GM19463 (cell line): ENCODE measurements around the gene WNK1.

ENCODE experiments used
- ATAC-seq: cut with Tn5 transposase; IDR thresholded peaks from one replicate; pipeline ENCODE4 v1.9.1; 2021; ENCODE audit warnings: mild to moderate bottlenecking, moderate library complexity; ENCODE audit not compliant: unreplicated experiment

WNK1 gene

GRCh38 chr12:938810-939209 lies 186.4 kb downstream of the WNK1 start:
- ATAC-seq = no peak

GRCh38 chr12:943051-943450 lies 190.7 kb downstream of the WNK1 start:
- ATAC-seq = no peak

GRCh38 chr12:944211-944610 lies 191.8 kb downstream of the WNK1 start:
- ATAC-seq = no peak

- no peak for ATAC-seq
Measured at GRCh38 chr12:946212-946611, 193.8 kb downstream of the WNK1 start.

- no peak for ATAC-seq
Measured at GRCh38 chr12:946631-947030, 194.3 kb downstream of the WNK1 start.

- ATAC-seq = no peak
Measured at GRCh38 chr12:948238-948637, 195.9 kb downstream of the WNK1 start.

- peak; percentile 84 for ATAC-seq
Measured at GRCh38 chr12:949453-950191, 197.2 kb downstream of the WNK1 start, which contains the start of gene RAD52. TSS of gene RAD52 (minus strand) at chr12:949694. CDS start at chr12:933058, 16,636 bp downstream.

- no peak for ATAC-seq
Measured at GRCh38 chr12:951176-951575, 198.8 kb downstream of the WNK1 start.

- ATAC-seq = no peak
Measured at GRCh38 chr12:953776-954175, 201.4 kb downstream of the WNK1 start.

- no peak for ATAC-seq
Measured at GRCh38 chr12:954741-955140, 202.4 kb downstream of the WNK1 start.

GRCh38 chr12:955939-956338 lies 203.6 kb downstream of the WNK1 start:
- no peak for ATAC-seq

- no peak for ATAC-seq
Measured at GRCh38 chr12:958588-959123, 206.3 kb downstream of the WNK1 start.
